GM12864 (cell line): ENCODE data around the gene TRHDE.

Source experiments
- DNase-seq: peaks from one replicate; pipeline ENCODE4 v3.0.0-alpha.2; 2011; ENCODE audit warnings: low read depth
- H3K4me3 ChIP-seq: 2 replicates; pipeline ENCODE4 v1.5.1; 2011; ENCODE audit warnings: mild to moderate bottlenecking, low read depth, low read length, control low read depth
- CTCF ChIP-seq: IDR thresholded peaks from 2 replicates; pipeline ENCODE4 v1.5.1; 2011; ENCODE audit warnings: low read depth, mild to moderate bottlenecking, moderate library complexity, low read length, control low read depth, inconsistent platforms; ENCODE audit errors: missing control alignments

TRHDE gene

GRCh38 chr12:72272731-72273498 lies 745 bp downstream of the TRHDE start:
- no peak overlapping the region for H3K4me3 ChIP-seq
- no peak for DNase-seq
- no peak for TF ChIP-seq CTCF

- no peak for DNase-seq
- H3K4me3 ChIP-seq: no peak overlapping the region
- no peak for TF ChIP-seq CTCF
Measured at GRCh38 chr12:72273499-72273837, 1.3 kb downstream of the TRHDE start.

- DNase-seq: no peak
- H3K4me3 ChIP-seq: no peak overlapping the region
- TF ChIP-seq CTCF: no peak
Measured at GRCh38 chr12:72273851-72274351, 1.7 kb downstream of the TRHDE start.

GRCh38 chr12:72274931-72275330 lies 2.8 kb downstream of the TRHDE start:
- TF ChIP-seq CTCF: no peak
- H3K4me3 ChIP-seq: no peak overlapping the region
- DNase-seq: no peak

- DNase-seq: no peak
- no peak overlapping the region for H3K4me3 ChIP-seq
Measured at GRCh38 chr12:72275526-72275925, 3.4 kb downstream of the TRHDE start.

GRCh38 chr12:72276181-72276805 lies 4.1 kb downstream of the TRHDE start:
- TF ChIP-seq CTCF: no peak

More at GRCh38 chr12:72275526-72275925, 3.4 kb downstream of the TRHDE start:
- no peak for TF ChIP-seq CTCF

More at GRCh38 chr12:72276181-72276805, 4.1 kb downstream of the TRHDE start:
- no peak overlapping the region for H3K4me3 ChIP-seq
- no peak for DNase-seq
